ENCODE results near the gene CLDN7.
A peak's percentile ranks its signal among the peaks of the same experiment; 100 is the strongest.

The CLDN7 gene

DNA sequence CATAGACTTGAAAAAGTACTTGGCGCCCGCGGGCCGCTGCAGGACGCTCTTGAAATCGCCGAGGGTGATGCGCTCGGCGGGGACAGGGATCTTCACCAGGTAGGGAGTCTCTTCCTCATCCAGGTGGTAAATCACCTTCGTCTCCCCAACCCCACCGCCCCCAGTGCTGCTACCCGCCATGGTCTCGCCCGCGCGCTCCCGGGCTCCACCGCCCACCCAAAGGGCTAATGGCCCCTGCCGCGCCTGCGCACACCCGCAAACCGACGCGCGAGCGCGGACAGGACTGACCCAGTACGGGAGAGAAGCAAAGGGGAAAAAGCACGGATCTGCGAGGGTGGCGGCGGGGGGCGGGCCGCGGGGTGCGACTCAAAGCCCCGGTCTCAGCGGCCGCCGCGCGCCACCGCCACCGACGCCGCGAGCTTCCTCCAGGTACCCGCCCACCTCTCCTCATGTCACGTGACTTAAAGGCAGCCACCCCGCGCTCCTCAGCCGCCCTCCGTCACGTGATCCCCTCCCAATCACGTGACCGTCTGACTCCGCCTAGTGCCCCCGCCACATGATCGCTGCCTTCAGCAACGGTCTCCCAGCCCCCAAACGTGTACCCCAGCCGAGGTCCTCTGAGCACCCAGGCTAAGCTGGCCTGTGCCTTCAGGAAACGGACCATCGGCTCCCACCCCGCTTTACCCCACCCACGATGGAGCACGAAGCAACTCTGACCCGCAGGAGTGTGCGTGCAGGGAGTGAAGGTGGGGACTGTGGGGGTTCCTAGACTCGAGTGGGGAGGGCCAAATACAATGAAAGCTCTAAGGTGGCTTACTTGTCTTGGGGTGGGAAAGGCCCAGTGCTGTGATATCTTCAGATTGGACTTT is 28.0 kb downstream of the CLDN7 start, which contains the start of gene DVL2:
Gene DVL2 (minus strand): TSS at position 435 of the 869 bp plus-strand sequence. CDS start 255 bp downstream, at position 180.
- Histone ChIP-seq H3K4me2 (ENCODE audit: low read depth, low read length, poor library complexity, severe bottlenecking) (peak within 1 kb of the TSS; percentile 98), H3K36me3 (ENCODE audit: insufficient read depth, low read length) (peaks cover 27% of the 10 kb centered on the region; the same call in 1 of the 2 replicates), H3K27me3 (ENCODE audit: insufficient read depth, low read length, poor library complexity, severe bottlenecking) (peaks cover 5% of the 10 kb centered on the region), H3K4me3 (ENCODE audit: low read length, poor library complexity, severe bottlenecking) (peak within 1 kb of the TSS; percentile 100), H4K20me1 (ENCODE audit: insufficient read depth, low read length, poor library complexity, severe bottlenecking) (peaks cover 44% of the 10 kb centered on the region), H3F3A (ENCODE audit: low read depth) (peaks cover 9% of the 10 kb centered on the region), H3K4me1 (ENCODE audit: insufficient read depth, low read length, poor library complexity, severe bottlenecking) (peaks cover 31% of the 10 kb centered on the region), H3K79me2 (ENCODE audit: insufficient read depth, low read length) (peaks cover 87% of the 10 kb centered on the region), H3K9me2 (replicated peaks; ENCODE audit: low read depth, low read length) (no peaks in the 10 kb centered on the region), H3K9ac (ENCODE audit: low read depth, low read length, poor library complexity, severe bottlenecking) (peak within 1 kb of the TSS; percentile 99), H2AFZ (ENCODE audit: low read length) (peak within 1 kb of the TSS; percentile 73), H3K9me3 (ENCODE audit: insufficient read depth, low read depth, low read length) (no peaks in the 10 kb centered on the region)
- TF ChIP-seq EZH2phosphoT487 (IDR thresholded peaks at IDR 0.05; ENCODE audit: borderline replicate concordance): no peak
- TF ChIP-seq, protein P1, sequence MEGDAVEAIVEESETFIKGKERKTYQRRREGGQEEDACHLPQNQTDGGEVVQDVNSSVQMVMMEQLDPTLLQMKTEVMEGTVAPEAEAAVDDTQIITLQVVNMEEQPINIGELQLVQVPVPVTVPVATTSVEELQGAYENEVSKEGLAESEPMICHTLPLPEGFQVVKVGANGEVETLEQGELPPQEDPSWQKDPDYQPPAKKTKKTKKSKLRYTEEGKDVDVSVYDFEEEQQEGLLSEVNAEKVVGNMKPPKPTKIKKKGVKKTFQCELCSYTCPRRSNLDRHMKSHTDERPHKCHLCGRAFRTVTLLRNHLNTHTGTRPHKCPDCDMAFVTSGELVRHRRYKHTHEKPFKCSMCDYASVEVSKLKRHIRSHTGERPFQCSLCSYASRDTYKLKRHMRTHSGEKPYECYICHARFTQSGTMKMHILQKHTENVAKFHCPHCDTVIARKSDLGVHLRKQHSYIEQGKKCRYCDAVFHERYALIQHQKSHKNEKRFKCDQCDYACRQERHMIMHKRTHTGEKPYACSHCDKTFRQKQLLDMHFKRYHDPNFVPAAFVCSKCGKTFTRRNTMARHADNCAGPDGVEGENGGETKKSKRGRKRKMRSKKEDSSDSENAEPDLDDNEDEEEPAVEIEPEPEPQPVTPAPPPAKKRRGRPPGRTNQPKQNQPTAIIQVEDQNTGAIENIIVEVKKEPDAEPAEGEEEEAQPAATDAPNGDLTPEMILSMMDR (conservative IDR thresholded peaks at IDR 0.05; ENCODE audit: low read length): no peak

DNA sequence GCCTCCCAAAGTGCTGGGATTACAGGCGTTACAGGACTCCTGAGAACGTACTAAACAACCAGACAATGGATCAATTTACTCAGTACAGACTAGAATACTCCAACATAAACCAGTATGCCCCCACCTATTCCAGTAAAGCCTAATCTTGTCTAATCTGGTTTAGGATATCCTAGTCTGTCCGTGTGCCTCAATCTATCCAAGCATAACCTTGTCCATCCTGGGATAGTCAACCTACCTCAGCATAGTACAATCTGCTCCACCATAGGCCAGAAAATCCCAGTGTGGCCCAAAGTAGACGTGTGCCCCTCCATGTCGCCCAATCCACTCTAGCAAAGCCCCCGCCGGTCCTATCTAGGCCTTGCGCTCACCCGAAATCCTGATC is 28.6 kb downstream of the CLDN7 start:
- peaks cover 34% of the 10 kb centered on the region; the same call in 1 of the 2 replicates for H3K36me3 ChIP-seq (ENCODE audit: insufficient read depth, low read length)
- H3K9ac ChIP-seq (ENCODE audit: low read depth, low read length, poor library complexity, severe bottlenecking): peak overlapping the region; percentile 99
- peaks cover 9% of the 10 kb centered on the region for H3F3A ChIP-seq (ENCODE audit: low read depth)
- peak overlapping the region; percentile 73 for H2AFZ ChIP-seq (ENCODE audit: low read length)
- peaks cover 31% of the 10 kb centered on the region for H3K4me1 ChIP-seq (ENCODE audit: insufficient read depth, low read length, poor library complexity, severe bottlenecking)
- peaks cover under 1% of the 10 kb centered on the region for H3K27me3 ChIP-seq (ENCODE audit: insufficient read depth, low read length, poor library complexity, severe bottlenecking)
- H3K79me2 ChIP-seq (ENCODE audit: insufficient read depth, low read length): peaks cover 82% of the 10 kb centered on the region
- H3K4me2 ChIP-seq (ENCODE audit: low read depth, low read length, poor library complexity, severe bottlenecking): peak overlapping the region; percentile 98
- no peak for TF ChIP-seq EZH2phosphoT487 (IDR thresholded peaks at IDR 0.05; ENCODE audit: borderline replicate concordance)
- TF ChIP-seq, protein P1 (conservative IDR thresholded peaks at IDR 0.05; ENCODE audit: low read length): no peak
- no peaks in the 10 kb centered on the region for H3K9me3 ChIP-seq (ENCODE audit: insufficient read depth, low read depth, low read length)
- H3K4me3 ChIP-seq (ENCODE audit: low read length, poor library complexity, severe bottlenecking): peak overlapping the region; percentile 100
- H3K9me2 ChIP-seq (replicated peaks; ENCODE audit: low read depth, low read length): no peaks in the 10 kb centered on the region
- H4K20me1 ChIP-seq (ENCODE audit: insufficient read depth, low read length, poor library complexity, severe bottlenecking): peaks cover 44% of the 10 kb centered on the region

DNA sequence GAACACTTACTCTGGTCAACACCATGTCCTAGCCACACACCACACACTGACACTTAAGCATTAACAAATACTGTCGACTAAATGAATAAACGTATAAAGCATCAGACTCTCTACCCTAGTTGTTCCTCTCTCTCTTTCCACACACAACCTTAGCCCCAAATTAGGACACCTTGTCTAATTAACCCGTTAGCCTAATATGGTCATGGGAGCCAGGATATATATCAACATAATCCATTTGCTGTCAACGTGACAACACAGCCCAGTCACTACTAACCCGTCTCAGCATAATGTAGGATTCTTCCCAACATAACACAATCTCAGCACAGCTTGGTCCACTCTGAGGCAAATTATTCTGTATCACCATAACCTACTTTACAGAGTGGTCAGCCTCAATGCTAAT is 30.2 kb downstream of the CLDN7 start:
- H3K9ac ChIP-seq (ENCODE audit: low read depth, low read length, poor library complexity, severe bottlenecking): peak overlapping the region; percentile 99
- H3K36me3 ChIP-seq (ENCODE audit: insufficient read depth, low read length): peaks cover 48% of the 10 kb centered on the region; the same call in 1 of the 2 replicates
- H3K79me2 ChIP-seq (ENCODE audit: insufficient read depth, low read length): peaks cover 78% of the 10 kb centered on the region
- H3K9me3 ChIP-seq (ENCODE audit: insufficient read depth, low read depth, low read length): no peaks in the 10 kb centered on the region
- no peaks in the 10 kb centered on the region for H3K9me2 ChIP-seq (replicated peaks; ENCODE audit: low read depth, low read length)
- H3K4me3 ChIP-seq (ENCODE audit: low read length, poor library complexity, severe bottlenecking): peak overlapping the region; percentile 100
- no peaks in the 10 kb centered on the region for H3K27me3 ChIP-seq (ENCODE audit: insufficient read depth, low read length, poor library complexity, severe bottlenecking)
- H3F3A ChIP-seq (ENCODE audit: low read depth): peaks cover 9% of the 10 kb centered on the region
- peaks cover 27% of the 10 kb centered on the region for H3K4me1 ChIP-seq (ENCODE audit: insufficient read depth, low read length, poor library complexity, severe bottlenecking)
- TF ChIP-seq, protein P1 (conservative IDR thresholded peaks at IDR 0.05; ENCODE audit: low read length): no peak
- TF ChIP-seq EZH2phosphoT487 (IDR thresholded peaks at IDR 0.05; ENCODE audit: borderline replicate concordance): no peak
- H3K4me2 ChIP-seq (ENCODE audit: low read depth, low read length, poor library complexity, severe bottlenecking): peak overlapping the region; percentile 98
- H4K20me1 ChIP-seq (ENCODE audit: insufficient read depth, low read length, poor library complexity, severe bottlenecking): peaks cover 40% of the 10 kb centered on the region
- no peak overlapping the region for H2AFZ ChIP-seq (ENCODE audit: low read length)
